CD4-positive, alpha-beta T cell treated with Interleukin-10 for 1 hour (primary cell): ENCODE data around the gene CEP104.

Source experiments
- DNase-seq: peaks from one replicate; pipeline ENCODE4 v3.0.0-alpha.2; 2020

The CEP104 gene

DNA sequence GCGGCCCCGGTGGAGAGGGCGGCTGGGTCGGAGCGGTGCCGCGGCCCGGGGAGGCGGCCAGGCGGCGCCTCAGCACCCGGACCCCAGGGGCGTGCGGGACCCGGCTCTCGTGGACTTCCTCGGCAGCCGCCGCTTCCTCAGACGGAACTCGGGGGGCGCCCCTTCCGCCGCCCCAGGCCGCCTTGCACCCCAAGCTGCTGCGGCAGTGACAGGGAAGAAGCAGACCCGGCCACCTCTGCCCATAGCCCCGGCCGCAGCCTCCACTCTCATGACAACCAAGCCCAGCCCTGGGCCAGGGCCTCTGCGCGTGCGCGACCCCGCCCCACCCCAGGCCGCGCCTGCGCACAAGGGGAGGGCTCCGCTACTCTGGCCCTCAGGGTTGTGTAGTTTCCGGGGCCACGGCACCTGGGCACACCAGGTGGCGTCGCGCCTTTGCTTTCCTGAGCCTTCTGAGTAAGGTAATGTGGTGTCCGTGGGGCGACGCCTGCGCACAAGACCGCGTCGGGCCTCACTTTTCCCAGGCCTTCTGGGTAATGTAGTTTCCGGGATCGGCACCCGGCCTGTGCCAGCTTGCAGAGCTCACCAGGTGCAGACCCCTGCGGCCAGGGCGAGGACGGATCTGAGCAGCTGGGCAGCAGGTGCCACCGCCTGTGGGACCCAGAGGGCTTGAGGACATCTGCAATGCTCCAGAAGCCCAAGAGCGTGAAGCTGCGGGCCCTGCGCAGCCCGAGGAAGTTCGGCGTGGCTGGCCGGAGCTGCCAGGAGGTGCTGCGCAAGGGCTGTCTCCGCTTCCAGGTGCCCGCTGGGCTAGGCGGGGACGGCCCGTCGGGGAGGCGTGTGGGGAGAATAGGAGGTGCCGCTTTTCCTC is at the start of gene CEP104, which contains the start of gene DFFB:
TSS of gene CEP104 (minus strand) at position 289 of the 868 bp plus-strand sequence. CDS start 4,804 bp downstream, outside the sequence.
TSS of gene DFFB (plus strand) at position 554 of the 868 bp plus-strand sequence. CDS start at position 682, 128 bp downstream.
- DNase-seq, result peak; percentile 99

DNA sequence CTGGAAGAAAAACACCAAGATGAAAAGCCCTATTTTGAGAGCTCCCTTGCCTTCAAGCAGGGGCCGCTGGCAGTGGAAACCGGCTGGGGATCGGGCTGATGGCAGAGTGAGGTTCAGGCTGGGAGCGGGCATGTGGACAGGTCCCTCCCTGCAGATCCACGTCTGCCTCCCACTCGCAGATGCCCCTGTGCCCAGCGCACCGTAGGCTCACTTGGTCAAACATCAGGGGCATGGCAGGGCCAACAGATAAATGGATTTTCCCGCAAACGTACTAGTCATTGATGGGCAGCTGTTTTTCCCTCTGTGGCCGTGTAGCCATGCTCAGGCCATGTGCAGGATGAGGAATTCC is 49.6 kb upstream of the CEP104 start:
- no peak for DNase-seq

DNA sequence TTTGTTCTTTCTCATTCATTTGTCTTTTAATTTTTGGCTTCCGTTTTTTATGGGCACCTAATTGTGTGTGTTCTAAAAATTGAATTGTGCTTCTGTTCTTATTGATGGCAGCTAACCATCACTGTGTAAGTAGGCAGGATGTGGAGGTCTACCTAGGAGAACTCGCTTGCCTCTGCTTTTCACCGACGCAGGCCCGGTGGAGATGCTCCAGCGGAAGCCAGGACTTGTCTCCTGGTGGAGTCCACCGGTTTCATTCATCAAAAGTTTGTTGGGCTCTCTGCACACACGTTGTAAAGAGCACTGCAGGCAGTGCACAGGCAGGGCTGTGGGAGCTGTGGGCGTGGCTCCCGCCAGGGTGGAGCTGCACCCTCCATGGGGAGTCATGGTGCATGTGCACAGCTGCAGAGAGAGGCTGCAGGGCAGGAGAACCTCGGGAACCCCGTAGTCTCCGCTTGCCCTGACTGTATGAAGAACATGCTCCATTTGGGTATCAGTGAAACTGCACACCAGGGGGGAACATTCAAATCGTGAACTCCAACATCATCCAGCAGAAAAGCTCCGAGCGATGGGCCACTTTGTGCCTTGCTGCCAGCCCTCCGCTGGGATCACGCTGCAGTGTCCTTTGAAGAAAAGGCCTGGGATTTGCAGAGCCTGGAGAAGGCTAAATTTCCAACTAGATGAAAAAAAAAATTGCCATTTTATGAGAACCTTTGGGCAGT is 49.1 kb upstream of the CEP104 start:
- DNase-seq, result no peak

DNA sequence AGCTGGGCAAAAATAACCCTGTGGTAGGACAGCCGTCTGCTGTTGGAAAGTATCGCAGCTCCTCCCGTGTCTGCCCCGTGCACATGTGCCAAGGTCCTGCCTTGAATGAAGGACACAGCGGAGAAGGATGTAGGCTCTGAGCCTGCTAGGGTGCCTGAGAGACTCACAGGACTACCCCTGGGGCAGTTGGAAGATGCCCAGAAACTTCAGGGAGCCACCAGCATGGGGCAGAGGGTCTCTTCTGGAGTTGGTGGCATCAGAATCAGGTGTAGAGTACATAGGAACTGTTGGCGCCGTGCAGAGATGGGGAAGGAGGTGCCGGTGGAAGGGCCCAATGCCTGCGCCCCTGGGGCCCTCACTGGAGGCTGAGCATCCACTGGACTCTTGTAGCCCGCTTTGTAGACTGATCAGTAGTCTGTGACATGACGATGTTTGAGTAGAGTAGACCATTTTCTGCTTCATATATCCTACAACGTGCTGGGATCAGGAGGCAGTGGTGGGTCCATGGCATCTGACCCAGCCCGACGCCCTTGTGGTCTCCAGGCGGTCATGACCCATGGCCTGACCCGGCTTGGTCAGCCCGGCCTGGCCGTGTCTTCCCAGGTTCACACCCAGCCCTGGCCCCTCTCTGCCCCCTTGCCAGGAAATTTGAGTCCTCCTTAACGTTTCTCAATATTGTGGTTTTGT is 48.4 kb upstream of the CEP104 start:
- DNase-seq, result no peak

DNA sequence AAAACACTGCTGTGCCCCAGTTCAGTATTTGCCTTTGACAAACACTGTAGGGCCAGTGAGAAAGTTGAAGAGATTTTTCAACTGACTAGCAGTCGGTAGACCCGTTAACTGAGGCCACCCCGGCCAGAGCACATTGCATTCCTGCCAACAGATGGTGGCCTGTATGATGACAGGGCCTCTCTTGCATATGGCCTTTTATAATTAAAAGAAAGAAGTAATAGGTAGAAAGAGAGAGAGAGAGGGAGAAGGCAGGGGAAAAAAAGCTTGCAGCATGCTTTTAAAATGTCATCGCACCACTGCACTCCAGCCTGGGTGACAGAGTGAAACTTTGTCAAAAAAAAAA is 47.8 kb upstream of the CEP104 start:
- DNase-seq, result no peak

DNA sequence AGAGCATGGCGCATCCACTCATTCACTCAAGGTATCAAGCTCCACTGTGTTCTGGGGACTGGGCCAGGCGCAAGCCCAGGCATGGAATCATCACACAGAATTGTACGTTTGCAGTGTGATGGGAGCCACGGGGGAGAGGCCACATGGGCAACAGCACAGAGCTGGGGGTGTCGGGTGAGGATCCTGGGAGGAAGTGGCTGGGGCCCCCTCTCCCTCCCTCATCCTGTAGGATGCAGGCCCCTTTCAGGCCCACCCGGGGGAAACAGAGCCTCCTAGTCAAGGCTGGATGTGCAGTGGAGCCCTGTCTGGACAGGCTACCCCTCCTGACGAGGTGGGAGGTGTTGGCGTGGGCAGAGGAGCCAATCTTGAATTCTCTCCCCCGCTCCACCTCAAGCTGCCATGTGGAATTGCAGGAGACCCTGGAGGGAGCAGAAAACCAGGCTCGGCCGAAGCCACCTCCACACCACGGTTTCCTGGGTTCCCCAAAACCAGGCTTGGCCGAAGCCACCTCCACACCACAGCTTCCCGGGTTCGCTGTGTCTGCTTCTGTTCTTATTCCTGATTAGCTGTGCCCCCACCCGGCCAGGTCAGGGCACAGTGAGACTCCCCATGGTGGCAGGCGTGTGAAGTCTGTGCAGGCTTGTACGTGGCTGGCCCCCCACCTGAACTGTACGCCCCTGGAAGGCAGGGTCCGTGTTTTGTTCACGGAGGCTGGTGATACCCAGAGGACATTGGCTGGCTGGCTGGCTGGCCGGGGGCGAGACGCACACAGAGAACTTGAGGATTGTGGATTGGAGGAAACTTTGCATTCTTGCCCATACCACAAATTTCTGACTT is 47.2 kb upstream of the CEP104 start:
- no peak for DNase-seq

DNA sequence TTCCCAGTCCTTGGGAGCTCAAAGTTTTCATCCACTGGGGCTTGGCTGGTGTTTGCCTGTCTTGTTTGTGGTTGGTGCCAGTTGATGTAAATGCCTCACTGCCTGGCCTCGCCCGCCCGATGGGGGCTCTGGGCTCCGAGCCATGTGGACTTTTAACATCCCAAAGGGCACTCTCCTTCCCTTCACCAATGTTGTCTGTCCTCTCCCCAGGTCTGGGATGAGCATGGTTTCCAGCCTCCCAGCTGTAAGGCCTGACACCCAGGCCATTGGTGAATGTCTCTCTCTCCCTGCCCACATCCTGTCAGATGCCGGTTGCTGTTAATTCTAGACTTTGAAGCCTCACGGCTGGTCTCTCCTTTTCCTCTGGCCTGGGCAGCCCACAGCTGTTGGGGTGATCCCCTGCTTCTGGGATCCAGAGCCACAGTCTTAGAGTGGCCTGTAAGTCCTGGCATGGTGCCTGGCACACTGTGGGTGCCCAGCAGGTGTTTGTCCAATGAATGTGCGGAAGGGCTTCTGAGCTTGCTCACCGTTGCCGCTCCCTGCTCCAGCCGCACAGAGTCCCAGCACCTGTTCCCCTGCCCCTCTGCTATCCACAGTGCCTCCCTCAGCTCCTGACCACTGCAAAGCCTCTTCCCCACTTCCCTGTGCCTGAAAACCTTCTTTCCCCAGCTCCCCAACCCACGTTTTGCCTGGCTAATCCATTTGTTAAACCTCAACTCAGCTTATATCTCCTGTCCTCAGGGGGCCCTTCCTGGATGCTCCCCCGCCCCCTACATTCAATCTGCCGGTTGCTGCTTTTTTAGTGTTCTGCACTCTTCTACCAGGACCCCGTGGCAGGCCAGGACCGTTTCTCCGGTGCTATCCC is 46.4 kb upstream of the CEP104 start:
- DNase-seq, result peak; percentile 46

DNA sequence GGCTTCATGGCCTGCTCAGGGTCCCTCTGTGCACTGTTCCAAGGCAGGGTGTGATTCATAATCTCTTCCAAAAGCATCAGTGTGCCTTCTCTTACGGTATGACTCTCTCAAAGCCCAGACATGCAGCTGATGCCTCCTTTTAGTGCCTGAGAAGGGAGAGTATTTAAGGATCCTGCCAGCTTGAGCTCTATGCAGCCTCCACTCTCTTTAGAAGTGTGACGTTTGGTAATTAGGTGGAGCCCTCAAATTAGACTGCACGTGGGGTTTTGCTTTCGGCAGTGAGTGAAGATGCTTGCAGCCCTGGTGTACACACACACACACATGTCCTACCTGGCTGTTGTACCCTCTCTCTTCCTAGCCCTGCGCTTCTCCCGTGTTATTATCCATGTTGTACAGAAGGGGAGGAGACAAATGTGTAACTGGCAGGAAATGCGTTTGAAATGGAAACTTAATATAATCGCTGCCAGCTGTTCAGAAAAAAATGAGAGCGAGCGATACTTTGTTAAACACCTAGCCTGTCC is 45.6 kb upstream of the CEP104 start:
- DNase-seq, result peak; percentile 28

DNA sequence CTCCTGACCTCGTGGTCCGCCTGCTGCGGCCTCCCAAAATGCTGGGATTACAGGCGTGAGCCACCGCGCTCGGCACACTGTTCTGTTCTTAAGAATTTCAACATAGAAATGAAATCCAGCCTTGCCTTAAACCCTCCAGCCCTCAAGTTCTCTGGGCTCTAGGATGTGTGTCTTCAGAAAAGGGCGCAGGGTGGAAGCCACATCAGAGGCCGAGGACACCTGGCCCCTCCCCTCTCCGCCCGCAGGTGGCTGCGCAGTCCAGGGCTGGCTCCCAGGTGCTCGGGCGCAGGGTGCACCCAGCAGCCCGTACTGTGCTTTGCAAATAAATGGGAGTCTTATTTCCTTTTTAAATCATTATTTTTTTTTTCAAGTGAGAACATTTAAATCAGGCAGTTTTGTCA is 45.1 kb upstream of the CEP104 start:
- peak; percentile 47 for DNase-seq

DNA sequence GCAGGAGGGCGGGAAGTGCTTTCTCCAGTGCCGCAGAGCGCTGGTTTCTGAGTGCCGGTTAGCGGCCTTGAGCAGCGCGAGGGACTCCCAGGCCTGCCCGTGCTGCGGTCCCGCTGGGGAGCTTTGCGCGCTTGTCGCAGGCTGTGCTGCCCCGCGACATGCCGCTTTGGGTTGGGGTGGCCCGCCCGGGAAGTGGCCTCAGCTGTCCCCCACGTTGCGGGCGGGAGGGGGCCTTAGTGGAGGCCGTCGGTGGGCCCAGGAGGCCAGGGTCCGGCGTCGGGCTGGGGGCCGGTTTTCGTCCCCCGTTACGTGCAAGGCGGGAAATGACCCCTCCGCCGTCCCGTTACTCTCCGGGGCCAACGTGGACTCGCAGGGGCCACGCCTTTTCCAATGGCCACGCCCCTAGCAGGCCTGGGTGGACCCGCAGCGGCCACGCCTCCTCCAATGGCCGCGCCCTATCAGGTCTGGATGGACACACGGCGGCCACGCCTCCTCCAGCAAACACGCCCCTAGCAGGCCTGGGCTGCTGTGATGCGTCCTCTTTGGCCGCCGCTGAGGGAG is 44.0 kb upstream of the CEP104 start:
- peak; percentile 92 for DNase-seq

DNA sequence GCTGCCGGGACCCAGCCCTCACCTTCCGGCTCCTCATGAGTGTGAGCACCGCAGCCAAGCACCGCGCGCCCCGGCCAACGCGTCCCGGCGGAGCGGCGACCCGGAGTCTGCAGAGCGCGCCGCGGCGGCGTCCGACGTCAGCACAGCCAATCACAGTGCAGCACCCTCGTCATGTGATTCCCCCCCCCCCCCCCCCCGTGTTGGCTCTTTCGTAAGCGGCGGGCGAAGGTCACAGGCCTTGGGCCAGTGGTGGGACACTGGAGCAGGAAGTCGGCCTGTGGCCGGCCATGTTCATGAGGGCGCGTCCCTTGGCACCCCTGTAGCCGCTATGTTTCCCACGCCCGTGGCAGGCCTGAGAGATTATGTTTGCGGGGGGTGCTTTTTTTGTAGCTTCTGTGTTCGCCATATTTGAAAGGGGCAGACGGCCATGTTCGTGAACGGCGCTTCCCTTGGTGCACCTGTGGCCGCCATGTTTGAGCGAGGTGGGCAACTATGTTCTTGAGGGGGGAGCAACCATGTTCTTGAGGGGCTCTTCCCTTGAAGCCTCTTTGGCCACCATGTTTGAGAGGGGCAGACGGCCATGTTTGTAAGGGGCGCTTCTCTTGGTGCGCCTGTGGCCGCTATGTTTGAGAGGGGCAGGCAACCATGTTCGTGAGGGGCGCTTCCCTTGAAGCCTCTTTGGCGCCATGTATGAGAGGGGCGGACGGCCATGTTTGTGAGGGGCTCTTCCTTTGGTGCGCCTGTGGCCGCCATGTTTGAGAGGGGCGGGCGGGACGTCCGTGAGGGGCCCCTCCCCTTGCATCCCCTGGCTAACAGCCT is 43.3 kb upstream of the CEP104 start, which contains the start of gene C1orf174:
TSS of gene C1orf174 (minus strand) at position 123 of the 819 bp plus-strand sequence. CDS start at position 37, 86 bp downstream.
- peak; percentile 98 for DNase-seq

DNA sequence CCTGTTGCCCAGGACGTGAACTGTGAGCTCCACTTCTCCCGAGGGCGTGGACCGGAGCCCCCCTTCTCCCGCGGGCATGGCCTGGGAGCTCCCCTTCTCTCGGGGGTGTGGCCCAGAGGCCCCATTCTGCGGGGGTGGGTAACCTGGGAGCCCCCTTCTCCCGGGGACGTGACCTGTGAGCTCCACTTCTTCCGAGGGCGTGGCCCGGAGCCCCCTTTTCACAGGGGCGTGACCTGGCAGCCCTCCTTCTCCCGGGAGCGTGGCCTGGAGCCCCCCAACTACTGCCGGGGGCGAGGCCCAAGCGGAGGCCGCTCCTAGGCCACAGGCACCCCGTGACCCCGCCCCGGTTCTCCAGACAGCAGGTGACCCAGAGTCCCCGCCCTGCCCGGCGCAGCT is 42.7 kb upstream of the CEP104 start:
- no peak for DNase-seq

DNA sequence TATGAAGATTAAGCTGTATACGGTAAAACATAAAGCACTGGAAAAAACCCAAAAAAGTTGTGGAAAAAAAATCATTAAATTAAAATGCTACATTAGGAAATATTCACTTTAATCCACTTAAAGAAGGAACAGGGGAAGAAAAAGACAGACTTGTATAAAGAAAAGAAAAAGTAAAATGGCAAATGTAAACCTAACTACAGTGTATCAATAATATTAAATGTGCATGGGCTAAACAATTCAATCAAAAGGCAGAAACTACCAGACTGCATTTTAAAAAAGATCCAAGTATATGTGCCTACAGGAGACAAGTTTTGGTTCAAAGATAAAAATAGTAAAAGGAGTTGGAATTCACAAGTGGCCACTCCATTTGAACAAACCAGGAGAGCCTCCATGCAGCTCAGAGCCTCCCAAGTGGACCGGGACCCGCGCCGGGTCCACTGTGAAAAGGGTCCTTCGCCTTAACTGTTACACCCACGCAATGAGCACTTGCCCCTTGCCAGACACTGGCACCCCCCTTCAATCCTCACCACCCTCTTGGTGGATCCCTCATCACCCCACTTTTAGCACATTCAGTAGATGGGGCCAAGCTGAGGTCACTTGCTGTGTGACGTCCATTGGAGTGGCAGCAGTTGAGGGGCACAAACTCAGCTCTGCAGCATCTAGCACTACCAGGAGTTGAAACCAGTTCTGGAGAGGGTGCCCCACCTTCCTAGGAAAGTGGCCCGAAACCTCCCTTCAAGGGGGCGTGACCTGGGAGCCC is 42.2 kb upstream of the CEP104 start:
- DNase-seq, result no peak

DNA sequence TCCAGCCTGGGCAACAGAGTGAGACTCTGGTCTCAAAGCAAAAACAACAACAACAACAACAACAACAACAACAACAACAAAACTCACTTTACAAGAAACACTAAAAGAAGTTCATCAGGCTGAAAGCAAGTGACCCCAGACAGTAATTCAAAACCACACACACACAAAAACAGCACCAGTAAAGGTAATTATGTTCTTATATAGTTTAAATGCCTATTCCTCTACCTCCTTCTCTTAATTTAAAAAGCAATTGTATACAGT is 41.4 kb upstream of the CEP104 start:
- DNase-seq, result no peak

DNA sequence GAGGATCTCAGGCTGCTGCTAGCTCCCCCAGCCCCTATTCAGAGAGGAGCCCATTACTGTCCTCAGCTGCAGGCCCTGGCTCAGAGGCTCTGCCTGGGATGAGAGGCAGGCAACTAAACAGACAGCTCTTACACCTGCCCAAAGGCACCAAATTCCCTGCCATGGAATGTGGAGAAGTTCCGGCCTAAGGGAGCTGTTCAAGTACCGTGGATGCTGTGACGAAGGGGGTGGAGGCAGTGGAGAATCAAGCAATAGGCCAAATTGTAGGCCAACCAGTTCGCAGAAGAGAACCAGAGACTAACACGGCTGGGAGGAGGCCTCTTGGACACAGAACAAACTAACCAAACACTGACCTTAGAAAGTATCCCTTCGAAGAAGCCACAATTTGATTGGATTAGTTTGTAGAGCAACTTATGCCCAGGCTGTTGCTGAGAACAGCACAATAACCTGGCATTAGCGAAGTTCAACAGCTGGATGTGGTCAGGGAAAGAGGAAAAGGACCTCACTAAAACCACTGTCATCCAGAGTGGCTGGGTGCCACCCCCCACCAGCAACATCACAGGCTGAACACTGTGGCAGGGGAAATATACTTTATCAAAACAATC is 39.5 kb upstream of the CEP104 start:
- DNase-seq, result no peak

DNA sequence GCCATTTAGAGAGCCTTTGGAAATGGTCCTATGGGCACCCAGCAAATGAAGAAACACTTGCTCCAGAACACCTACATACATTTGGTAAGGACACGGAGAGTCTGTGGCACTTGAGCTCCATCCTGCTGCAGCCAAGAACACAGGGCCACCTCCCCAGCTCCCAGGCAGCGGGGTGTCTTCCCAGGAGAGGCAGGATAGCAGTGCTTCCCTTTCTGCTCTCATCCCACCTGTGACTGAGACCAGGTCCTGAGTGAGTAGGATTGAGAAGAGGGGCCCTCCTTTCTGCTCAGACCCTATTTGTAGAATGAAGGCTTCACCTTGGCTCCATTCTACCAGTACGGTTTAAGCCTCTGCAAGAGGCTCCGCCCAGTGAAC is 38.9 kb upstream of the CEP104 start:
- DNase-seq, result no peak

DNA sequence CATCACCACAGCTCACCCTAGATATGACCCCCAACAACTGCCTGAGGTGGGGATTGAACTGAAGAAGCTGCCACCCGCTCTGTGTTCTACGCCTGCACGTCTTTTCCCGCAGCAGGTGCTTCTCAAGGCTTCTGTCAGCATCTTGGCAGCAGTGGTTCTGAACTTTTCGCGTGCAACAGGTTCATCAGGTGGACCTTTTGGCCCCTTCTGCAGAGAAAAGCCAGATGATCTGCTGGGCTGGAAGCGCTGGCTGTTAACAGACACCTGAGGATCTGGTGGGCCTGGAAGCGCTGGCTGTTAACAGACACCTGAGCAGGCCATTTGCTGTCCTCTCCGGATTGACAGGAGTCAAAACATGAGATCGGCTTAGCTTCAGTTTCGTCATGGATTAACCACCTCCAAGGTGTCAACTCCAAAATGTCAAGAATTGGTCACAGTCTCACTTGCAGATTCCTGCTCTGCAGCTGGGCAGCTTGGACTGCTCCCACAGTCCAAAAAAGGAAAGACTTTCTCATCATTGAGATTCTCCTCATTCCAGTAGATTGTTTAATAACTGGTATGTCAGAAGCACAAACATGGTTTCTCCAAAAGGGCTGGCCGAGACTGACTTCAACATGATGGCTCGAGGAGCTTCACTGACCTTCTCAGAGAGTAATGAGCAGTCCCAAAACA is 38.4 kb upstream of the CEP104 start:
- no peak for DNase-seq

DNA sequence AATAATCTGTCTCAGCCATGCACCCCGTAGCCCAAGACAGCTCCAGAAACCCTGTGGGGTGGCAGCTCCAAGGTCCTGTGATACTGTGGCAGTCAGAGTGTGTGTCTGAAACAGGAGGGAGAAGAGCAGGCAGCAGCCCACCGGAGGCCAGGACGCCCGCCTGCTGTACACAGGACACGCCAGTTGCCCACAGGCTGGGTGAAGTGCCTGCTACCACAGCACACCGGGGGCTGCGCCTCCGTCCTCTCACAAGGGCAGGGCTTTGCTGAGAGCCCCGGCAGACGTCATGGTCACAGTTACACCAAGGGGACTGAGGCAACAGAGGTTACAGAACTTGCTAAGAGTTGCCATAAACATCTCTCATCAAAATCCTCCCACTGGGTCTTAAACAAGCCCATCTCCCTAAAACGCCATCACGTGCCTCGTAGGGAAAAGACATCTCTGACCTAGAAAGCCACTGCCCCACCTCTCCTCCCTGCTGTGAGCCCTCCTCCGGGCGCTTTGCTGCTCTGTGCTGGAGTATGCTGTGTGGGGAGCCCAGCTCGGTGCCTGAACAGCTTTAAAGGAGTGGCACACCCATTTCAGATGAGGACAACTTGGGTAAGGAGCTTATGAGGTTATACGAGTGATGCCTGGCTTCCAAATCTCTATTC is 37.7 kb upstream of the CEP104 start:
- no peak for DNase-seq
